AG10803 (cell line): Measurements from ENCODE around the gene KLHL6.
"Not testable (repeated sequence)": the region's sequence is repeated elsewhere in the genome, so short reads cannot be mapped to it uniquely, and the experiment has no call there.

Source experiments
- DNase-seq: peaks from one replicate; pipeline ENCODE4 v3.0.0; 2010; ENCODE audit warnings: low read depth
- H3K4me3 ChIP-seq: 2 replicates; pipeline ENCODE4 v1.5.1; 2011; ENCODE audit warnings: mild to moderate bottlenecking, low read length, control low read depth
- TF ChIP-seq, protein P1 (sequence below): conservative IDR thresholded peaks from 2 replicates; pipeline ENCODE4 v1.5.1; 2011; ENCODE audit warnings: mild to moderate bottlenecking, low read length, control low read depth, inconsistent platforms

The KLHL6 gene

DNA sequence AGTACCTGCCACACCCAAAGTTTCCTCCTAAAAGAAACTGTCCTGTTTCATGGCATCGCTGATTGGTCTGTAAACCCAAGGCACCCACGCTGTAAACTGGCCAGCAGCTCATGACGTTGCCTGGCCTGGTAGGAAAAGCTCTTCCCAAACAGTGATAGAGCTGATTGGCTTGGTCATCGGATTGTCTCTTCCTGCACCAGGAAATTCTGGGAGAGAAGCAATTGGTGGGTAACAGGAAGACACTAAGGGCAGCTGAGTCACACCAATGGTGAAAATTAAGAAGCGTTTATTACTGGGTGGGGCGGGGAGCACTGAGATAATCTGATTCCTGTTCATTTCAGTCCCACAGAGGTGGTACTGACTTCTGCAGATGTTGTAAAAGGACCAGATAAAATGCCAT lies 31.0 kb downstream of the KLHL6 start:
- TF ChIP-seq, protein P1, sequence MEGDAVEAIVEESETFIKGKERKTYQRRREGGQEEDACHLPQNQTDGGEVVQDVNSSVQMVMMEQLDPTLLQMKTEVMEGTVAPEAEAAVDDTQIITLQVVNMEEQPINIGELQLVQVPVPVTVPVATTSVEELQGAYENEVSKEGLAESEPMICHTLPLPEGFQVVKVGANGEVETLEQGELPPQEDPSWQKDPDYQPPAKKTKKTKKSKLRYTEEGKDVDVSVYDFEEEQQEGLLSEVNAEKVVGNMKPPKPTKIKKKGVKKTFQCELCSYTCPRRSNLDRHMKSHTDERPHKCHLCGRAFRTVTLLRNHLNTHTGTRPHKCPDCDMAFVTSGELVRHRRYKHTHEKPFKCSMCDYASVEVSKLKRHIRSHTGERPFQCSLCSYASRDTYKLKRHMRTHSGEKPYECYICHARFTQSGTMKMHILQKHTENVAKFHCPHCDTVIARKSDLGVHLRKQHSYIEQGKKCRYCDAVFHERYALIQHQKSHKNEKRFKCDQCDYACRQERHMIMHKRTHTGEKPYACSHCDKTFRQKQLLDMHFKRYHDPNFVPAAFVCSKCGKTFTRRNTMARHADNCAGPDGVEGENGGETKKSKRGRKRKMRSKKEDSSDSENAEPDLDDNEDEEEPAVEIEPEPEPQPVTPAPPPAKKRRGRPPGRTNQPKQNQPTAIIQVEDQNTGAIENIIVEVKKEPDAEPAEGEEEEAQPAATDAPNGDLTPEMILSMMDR, result no peak
- H3K4me3 ChIP-seq, result no peak overlapping the region
- DNase-seq, result no peak

DNA sequence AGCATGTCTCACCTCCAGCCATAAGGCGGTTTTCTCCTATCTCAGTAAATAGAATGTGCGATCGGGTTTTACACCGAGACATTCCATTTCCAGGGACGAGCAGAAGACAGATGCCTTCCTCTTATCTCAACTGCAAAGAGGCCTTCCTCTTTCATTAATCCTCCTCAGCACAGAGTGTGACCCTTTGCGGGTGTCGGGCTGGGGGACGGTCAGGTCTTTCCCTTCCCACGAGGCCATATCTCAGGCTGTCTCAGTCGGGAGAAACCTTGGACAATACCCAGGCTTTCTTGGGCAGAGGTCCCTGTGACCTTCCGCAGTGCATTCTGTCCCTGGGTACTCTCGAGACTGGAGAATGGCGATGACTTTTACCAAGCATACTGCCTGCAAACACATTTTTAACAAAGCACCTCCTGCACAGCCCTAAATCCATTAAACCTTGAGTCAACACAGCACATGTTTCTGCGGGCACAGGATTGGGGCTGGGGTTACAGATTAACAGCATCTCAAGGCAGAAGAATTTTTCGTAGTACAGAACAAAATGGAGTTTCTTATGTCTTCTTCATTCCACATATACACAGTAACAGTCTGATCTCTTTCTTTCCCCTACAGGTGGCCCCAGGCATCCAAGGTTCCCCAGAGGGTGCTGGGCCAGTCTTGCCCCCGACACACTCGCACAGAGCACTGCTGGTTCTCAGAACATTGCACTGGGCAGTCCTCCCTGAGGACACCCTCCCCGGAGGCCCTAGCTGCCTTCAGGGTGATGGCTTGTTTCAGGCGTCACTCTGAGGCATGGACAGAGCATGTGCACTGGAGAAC lies 34.6 kb downstream of the KLHL6 start:
- H3K4me3 ChIP-seq, DNase-seq: not testable (repeated sequence)

GRCh38 chr3:183520295-183520694 lies 35.2 kb downstream of the KLHL6 start:
- DNase-seq, H3K4me3 ChIP-seq: not testable (repeated sequence)

DNA sequence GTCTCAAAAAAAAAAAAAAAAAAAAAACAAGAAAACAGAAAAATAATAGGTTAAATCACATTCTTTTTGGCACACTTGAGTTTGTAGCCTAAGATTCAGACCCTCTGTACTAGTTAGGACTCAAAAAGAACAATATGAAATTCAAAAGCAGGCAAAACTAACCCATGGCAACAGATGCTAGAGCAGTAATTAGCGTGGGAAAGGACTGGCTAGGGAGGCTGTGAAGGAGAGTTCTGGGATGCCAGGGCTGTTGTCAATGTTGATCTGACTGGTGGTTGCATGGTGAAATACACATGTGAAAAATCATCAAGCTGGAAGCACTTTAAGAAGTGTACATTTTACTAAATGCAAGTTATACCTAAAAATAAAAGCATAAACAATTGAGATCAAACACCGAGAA lies 35.6 kb downstream of the KLHL6 start:
- DNase-seq, result no peak
- TF ChIP-seq, protein P1, result no peak
- no peak overlapping the region for H3K4me3 ChIP-seq

GRCh38 chr3:183518491-183519251 lies 36.8 kb downstream of the KLHL6 start:
- TF ChIP-seq, protein P1, result no peak
- DNase-seq, result no peak
- H3K4me3 ChIP-seq, result no peak overlapping the region

GRCh38 chr3:183517607-183518006 lies 37.9 kb downstream of the KLHL6 start:
- no peak overlapping the region for H3K4me3 ChIP-seq
- no peak for DNase-seq
- TF ChIP-seq, protein P1, result no peak

- H3K4me3 ChIP-seq, result no peak overlapping the region
- TF ChIP-seq, protein P1, result no peak
- DNase-seq, result no peak
Observed at GRCh38 chr3:183515968-183516851, 39.3 kb downstream of the KLHL6 start.
